Endothelial cell of umbilical vein (primary cell): ENCODE measurements around the gene NARS2.

Source experiments
- CTCF ChIP-seq, 2 donors: IDR thresholded peaks; 1 replicate in 1 of 2; 2 replicates in 1 of 2; pipeline ENCODE4 v1.5.1; 2011; ENCODE audit warnings: low read length in 2 of 2, mild to moderate bottlenecking in 2 of 2, moderate library complexity in 2 of 2, control low read depth in 1 of 2, inconsistent platforms in 1 of 2, low read depth in 1 of 2; ENCODE audit not compliant: insufficient read depth in 1 of 2; ENCODE audit errors: extremely low read depth in 1 of 2
- EZH2 ChIP-seq: IDR thresholded peaks from 2 replicates; pipeline ENCODE4 v1.6.1; 2012; ENCODE audit warnings: borderline replicate concordance, low read depth, mild to moderate bottlenecking, moderate library complexity, low read length, inconsistent platforms; ENCODE audit not compliant: severe bottlenecking
- JUN ChIP-seq: IDR thresholded peaks from 2 replicates; pipeline ENCODE4 v1.6.1; 2011; ENCODE audit warnings: borderline replicate concordance, low read depth; ENCODE audit not compliant: insufficient read length, insufficient read depth
- MAX ChIP-seq: IDR thresholded peaks from 2 replicates; pipeline ENCODE4 v1.6.1; 2011; ENCODE audit not compliant: insufficient read depth, insufficient read length
- MYC ChIP-seq: IDR thresholded peaks from one replicate; pipeline ENCODE4 v1.6.1; 2011; ENCODE audit warnings: mild to moderate bottlenecking, low read depth, low read length
- POLR2A ChIP-seq: IDR thresholded peaks from 2 replicates; pipeline ENCODE4 v1.6.1; 2012; ENCODE audit warnings: low read depth, mild to moderate bottlenecking, control low read depth, low read length
- POLR2AphosphoS5 ChIP-seq: IDR thresholded peaks from 2 replicates; pipeline ENCODE4 v1.6.1; 2012; ENCODE audit warnings: low read depth, mild to moderate bottlenecking, control low read depth, low read length, moderate library complexity; ENCODE audit not compliant: insufficient read depth

GRCh38 chr11:78470861-78471442 is 103.7 kb downstream of the NARS2 start:
- TF ChIP-seq POLR2A = no peak
- no peak for TF ChIP-seq EZH2
- TF ChIP-seq CTCF (IDR thresholded peaks at IDR 0.05; ENCODE audit: extremely low read depth in 1 of 2, insufficient read depth in 1 of 2, low read depth in 1 of 2, low read length in 2 of 2) = no peak
- no peak for TF ChIP-seq POLR2AphosphoS5
- TF ChIP-seq MAX = no peak
- no peak for TF ChIP-seq JUN
- no peak for TF ChIP-seq MYC
